Endometrium (tissue), 2 donors: ENCODE data around the gene NPAT.
"Not testable (repeated sequence)": the region's sequence is repeated elsewhere in the genome, so short reads cannot be mapped to it uniquely, and the experiment has no call there.

ENCODE experiments used
- FAIRE-seq: peaks from 2 replicates; lab custom pipeline; 2012; peaks lifted over from hg19 to GRCh38; lab: Jason Lieb, UNC
- donor health status: control.
- donor health status: control.

The NPAT gene

DNA sequence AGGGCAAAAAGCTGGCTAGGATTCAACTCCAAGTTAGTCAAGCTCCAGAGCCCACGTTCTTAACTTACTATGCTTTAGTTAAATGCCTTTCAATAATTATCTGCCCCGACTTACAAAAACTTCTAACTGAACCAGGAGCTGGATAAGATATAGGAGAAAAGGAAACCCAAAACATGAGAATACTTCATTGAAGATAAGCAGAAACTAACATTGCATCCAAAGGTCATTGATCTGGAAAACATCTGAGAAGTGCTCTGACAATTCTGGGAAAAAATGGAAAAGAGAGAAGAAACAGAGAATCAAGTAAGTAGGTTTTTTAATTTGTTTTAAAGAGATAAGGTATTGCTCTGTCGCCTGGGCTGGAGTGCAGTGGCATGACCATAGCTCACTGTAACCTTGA is 73.9 kb downstream of the NPAT start:
- no peak for FAIRE-seq

DNA sequence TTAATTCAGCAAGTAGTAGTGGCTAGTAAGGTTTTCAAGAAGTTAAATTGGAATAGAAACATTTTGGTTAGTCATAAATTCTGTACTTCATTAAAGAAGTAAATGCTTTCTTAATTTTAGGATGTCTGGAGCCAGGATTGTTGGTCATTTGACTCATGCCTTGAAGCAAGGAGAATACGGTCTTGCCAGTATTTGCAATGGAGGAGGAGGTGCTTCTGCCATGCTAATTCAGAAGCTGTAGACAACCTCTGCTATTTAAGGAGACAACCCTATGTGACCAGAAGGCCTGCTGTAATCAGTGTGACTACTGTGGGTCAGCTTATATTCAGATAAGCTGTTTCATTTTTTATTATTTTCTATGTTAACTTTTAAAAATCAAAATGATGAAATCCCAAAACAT is 75.3 kb downstream of the NPAT start:
- FAIRE-seq, result no peak

DNA sequence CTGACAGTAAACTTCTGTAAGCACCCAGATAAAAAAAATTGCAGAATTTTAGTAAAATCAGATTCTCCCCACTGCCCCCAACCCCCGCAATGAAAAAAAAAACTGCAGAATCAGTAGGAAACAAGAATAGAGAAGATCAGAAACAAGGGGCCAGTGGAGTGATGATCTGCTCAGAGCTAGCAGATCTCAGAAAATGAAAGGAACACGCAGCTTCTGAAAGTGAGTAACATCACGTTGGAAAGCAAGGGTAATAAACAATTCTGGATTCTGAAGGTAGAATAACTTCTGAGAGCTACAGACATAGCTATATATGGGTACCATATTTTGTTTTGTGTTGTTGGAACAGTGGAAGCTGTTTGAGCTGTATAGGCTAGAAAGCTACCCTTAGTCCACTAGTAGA is 77.8 kb downstream of the NPAT start:
- FAIRE-seq, result no peak

DNA sequence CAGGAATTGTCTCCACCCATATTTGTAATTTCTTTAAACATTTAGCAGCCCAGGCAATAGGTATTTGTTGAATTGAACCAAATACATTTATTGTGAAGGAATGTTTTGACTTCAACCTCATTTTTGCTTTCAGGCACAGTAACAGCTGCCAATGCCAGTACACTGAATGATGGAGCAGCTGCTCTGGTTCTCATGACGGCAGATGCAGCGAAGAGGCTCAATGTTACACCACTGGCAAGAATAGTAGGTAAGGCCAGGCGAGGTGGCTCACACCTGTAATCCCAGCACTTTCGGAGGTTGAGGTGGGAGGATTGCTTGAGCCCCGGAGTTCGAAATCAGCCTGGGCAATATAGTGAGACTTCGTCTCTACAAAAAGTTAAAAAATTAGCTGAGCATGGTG is 80.1 kb downstream of the NPAT start:
- no peak for FAIRE-seq

DNA sequence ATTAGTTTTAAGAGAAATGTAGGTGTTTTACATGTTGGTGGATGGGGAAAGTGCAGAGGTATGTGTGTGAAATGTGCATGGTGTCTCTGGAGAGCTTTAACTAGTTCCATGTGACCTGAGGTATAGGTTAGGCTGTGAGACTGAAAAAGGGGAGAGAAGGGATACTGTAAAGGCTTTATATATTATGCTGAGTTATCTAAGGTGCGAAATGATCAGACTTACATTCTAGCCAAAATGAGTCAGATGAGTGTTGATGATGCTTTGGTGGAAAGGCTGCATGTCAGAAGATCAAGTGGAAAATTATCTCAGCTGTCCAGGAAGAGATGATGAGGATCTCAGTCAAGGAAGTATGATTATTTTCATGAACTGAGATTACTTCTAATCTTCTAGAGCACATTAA is 85.2 kb downstream of the NPAT start:
- no peak for FAIRE-seq

DNA sequence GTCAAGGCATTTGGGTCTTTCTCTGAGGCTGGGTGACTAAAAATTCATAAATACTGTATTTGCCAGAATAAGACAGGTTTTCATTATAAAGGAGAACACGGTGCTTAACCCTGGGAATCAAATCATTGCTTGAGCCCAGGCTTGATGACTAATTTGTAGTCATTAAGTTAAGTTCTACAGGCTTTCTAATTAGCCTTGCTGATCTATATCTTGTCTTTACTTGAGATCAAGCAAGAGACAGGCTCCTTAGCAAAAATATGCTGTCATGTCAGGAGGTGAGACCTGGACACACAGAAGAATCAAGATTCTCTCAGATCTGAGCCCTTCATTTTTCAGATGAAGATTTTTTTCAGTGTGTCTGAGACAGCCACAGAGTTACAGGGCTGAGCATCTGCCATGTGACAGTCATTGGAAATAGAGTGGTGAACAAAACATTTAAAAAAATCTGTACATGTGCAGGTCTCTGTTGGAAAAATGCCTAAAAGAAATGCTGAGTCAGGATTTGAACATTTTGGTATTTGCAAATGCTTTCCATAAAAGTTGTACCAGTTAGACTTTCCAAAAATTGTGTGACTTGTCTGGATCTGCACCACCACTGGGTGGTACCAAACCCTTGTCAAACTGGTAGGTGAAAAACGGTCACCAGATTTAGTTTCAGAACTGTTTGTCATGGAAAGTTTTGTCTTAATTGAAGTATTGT is 86.4 kb downstream of the NPAT start:
- no peak for FAIRE-seq

DNA sequence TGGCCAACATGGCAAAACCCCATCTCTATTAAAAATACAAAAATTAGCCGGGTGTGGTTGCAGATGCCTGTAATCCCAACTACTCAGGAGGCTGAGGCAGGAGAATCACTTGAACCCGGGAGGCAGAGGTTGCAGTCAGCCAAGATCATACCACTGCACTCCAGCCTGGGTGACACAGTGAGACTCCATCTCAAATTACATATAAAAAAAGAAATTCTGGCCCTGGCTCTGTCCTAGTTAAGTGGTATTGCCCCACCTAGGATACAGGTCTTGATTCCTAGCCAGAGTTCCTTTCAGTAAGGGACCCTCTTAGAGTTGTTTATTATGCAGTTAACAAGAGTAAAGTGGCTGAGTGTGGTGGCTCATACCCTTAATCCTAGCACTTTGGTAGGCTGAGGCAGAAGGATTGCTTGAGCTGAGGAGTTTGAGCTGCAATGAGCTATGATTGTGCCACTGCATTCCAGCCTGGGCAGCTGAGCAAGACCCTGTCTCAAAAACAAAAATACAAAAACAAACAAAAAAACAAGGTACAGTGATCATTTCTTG is 89.4 kb downstream of the NPAT start:
- FAIRE-seq, result not testable (repeated sequence)

DNA sequence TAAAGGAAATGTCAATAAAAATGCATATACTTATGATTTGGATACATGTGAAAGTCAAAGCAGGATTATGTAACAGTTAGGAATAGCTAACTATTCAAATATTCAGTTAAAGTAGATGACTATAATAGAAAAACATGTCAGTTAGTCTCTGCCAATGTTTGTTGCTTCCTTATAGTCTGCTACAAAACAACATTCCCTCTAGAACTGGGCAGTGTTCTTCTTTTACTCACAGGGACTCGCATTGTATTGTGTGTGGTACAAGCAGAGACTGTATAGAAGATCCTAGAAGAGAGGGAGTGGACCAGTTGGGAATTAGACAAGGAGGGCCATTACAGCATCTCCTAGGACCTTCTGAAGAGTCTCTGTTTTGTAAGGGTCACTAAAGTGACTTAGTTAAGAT is 90.4 kb downstream of the NPAT start:
- FAIRE-seq, result no peak

DNA sequence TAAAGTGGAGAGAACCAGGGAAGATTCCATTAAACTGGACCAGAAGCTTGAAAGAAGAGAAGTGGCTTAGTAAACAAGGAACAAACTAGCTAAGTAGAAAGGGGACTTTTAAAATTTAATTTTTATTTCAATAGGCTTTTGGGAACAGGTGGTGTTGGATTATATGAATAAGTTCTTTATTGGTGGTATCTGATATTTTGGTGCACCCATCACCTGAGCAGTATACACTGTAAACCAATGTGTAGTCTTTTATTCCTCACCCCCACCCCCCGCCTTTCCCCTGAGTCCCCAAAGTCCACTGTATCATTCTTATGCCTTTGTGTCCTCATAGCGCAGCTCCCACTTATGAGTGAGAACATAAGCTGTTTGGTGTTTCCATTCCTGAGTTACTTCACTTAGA is 93.7 kb downstream of the NPAT start:
- FAIRE-seq, result no peak

DNA sequence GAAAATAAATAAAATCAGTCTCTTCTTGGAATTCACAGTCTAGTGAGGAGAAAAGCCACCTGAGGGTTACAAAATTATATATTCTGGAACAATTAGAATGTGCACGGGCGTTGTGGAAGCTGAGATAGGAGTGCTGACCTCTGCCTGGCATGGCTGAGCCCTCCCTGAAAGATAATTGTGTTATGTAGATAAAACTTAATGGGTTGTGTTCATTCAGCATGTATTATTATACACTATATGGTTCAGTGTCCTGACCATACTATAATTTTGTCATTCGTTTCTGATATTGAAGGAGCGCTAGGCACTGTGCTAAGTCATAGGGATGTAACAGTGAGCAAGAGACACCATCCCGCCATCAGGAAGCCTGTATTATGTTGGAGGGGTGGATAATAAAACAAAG is 97.3 kb downstream of the NPAT start:
- FAIRE-seq, result no peak

DNA sequence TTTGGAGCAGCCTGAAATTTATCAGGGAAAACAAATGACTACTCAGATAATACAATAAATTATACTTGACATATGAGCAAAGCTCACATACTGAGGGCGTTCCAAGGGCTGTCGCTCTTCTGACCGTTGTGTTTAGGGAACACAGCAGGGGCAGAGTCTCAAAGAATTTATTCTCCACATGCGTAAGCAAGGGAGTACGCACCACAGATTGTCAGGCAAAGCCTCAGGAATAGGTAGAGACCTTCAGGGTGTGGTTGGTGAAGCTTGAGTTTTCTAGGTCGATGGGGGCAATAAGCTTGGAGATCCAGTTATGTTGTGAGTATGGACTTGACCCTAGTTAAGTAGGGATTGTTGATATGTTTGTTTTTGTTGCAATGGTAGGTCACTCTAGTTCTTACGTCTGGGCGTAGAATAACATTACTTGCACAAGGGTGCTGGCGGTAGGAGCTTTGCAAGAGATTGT is 100.2 kb downstream of the NPAT start:
- FAIRE-seq, result no peak

DNA sequence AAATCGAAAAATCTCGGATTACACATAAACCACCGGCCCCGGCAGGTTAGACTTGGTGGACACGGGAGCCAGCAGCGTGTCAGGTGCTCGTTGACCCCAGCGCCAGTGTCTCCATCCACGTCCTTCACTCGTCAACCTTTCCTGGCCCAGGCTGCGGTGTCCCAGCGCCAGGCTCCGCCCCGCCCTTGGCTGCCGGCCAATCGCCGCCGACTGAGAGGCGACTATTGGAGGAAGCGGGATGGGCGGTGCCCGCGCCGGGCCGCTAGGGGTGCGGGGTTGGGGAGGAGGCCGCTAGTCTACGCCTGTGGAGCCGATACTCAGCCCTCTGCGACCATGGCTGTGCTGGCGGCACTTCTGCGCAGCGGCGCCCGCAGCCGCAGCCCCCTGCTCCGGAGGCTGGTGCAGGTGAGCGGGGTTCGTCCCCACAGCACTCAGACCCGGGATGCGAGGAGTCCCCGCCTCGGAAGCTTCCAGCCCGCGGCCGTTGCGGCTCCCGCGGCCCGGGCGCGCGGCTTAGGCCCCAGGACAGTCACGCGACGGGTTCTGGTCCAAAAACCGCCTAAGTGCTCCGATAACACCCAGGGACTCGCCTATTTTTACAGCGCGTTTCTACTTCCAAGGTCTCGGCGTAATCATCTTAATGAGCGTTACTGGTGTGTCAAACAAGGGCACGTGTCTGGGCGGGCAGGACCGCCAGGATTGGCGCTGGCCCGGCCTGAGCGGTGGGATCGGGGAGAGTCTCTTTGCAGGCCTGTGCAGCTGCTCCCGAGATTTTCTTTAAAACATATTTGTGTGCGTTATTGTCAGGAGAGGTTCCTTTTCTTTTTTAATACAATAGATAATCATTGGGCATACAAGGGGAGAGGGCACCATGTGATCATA is 100.9 kb downstream of the NPAT start, which contains the start of gene ACAT1:
ACAT1 (plus strand) TSS at position 294 of the 882 bp plus-strand sequence; CDS start at position 334, 40 bp downstream.
- FAIRE-seq, result no peak

DNA sequence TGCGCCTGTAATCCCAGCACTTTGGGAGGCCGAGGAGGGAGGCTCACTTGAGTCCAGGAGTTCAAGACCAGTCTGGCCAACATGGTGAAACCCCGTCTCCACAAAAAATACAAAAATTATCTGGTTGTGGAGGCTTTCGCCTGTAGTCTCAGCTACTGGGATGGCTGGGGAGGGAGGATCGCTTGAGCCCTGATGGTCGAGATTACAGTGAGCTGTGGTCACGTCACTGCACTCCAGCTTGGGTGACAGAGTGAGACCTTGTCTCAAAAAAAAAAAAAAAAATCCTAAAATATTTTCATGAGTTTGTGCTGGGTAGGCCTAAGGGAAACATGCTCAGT is 101.5 kb downstream of the NPAT start:
- FAIRE-seq, result not testable (repeated sequence)

DNA sequence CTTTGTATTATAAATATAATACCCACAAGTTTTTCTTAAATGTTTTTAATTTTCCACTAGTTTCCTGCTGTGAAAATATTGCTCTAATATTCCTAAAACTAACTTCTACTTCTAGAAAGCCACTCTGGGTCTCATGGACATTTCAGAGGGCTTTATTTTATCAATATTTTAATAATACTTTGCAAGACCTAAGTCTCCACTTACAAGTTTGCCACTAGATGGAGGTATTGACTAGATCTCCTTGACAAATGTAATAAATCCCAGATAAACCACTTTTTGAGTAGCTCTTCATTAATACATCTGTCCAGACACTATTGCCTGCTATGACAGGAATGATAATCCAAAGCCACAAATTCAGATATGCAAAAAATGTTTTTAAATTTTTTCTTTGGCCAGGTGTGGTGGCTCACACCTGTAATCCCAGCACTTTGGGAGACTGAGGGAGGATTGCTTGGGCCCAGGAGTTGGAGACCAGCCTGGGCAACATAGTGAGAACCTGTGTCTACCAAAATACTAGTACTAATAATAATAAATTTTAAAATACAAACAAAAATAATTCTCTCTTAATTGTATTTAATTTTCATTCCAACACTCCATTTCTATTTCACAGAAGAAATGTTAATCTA is 104.6 kb downstream of the NPAT start:
- FAIRE-seq, result no peak

DNA sequence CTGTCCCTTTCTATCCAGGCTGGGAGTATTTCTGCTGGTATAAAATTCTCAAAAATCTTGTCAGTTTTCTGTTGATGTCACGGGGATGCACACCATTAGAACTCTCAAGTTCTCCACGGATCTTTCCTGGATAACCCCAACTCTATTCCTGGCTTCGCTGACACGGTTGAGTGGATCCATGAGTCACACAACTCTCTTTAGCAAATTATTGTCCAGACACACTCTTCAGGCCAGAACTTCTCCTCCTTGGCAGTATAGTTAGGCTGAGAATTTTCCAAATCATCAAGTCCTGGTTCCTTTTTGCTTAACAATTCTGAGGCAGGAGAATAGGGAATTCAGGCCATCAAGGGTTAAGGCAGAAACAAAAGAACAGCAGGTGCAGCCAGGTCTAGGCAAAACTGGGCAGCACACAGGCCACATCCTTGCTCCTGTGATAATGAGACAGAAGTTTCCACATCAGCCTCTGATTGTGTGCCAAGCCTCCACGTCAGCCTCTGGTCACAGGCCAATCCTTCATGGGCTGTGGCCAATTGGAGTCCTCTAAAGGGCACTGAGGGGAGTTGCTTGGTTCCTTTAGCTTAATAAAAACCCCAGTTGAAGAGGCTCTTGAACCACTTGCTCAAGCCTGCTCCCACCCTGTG is 106.8 kb downstream of the NPAT start:
- FAIRE-seq, result no peak

DNA sequence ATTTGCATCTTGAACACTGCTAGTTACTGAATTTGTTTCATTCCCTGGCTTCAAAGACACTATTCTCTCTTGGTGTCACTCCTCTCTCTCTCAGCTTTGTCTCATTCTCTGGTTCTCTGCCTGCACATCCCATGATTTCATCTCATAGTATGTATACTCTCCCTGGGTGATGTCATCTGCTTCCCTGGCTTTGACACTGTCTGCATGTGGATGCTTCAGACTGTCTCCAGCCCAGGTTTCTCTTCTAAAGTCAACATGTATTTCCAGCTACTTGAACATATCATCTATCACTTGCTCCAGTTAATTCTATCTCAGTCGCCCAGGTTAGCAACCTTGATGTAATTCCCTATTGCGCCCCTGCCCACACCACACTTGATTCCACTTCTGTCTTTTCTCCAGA is 110.4 kb downstream of the NPAT start:
- FAIRE-seq, result no peak

DNA sequence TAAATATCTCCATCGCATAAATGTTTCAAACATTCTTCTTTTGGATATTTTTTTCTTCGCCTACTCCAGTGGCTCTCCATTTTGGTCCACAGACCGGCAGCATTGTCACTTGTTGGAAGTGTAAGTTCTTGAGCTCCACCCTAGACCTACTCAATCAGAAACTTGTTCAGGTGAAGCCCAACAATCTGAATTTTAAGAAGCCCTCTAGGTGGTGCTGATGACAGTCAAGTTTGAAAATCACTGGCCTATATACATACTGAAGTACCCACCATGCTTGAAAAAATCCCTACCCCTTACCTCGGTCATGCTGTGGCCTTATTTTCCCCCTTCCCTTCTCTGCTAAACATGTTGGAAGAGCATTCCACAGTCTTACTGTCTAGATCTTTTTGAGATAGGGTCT is 111.3 kb downstream of the NPAT start:
- no peak for FAIRE-seq
